ENCODE results near the gene KCNJ13. TPM values are rescaled to one million over a fixed set of nuclear protein-coding genes. Genes with fewer than 3 reads are reported as not detected.

KCNJ13 gene
- total RNA-seq, 3 donors from 2014 or later, result not detected

- intact Hi-C loops (cut with DNase I, micrococcal nuclease), result no loop called here
- Histone ChIP-seq H3K36me3 (ENCODE audit: low read depth) (no peaks in the 10 kb centered on the region), H3K9me3 (no peaks in the 10 kb centered on the region), H3K4me3 (no peak overlapping the region), H3K4me1 (ENCODE audit: low read depth) (peaks cover 4% of the 10 kb centered on the region)
- ATAC-seq, result peak; percentile 43
- TF ChIP-seq CTCF (IDR thresholded peaks at IDR 0.05), result no peak
- no peak for DNase-seq
Observed at GRCh38 chr2:232809349-232810124, 33.2 kb upstream of the KCNJ13 start.

- Histone ChIP-seq H3K4me3 (no peak overlapping the region), H3K9me3 (no peaks in the 10 kb centered on the region), H3K4me1 (ENCODE audit: low read depth) (peaks cover 9% of the 10 kb centered on the region), H3K36me3 (ENCODE audit: low read depth) (no peaks in the 10 kb centered on the region)
- no peak for TF ChIP-seq CTCF (IDR thresholded peaks at IDR 0.05)
- ATAC-seq (no peak), DNase-seq (no peak)
- intact Hi-C loops (cut with DNase I, micrococcal nuclease), result no loop called here
Observed at GRCh38 chr2:232802091-232802490, 25.7 kb upstream of the KCNJ13 start.

GRCh38 chr2:232800166-232800565 lies 23.8 kb upstream of the KCNJ13 start:
- Histone ChIP-seq H3K9me3 (no peaks in the 10 kb centered on the region), H3K4me3 (no peak overlapping the region), H3K4me1 (ENCODE audit: low read depth) (peaks cover 9% of the 10 kb centered on the region), H3K36me3 (ENCODE audit: low read depth) (no peaks in the 10 kb centered on the region)
- TF ChIP-seq CTCF (IDR thresholded peaks at IDR 0.05), result no peak
- DNase-seq, result no peak
- intact Hi-C loops (cut with DNase I, micrococcal nuclease), result no loop called here
- no peak for ATAC-seq

GRCh38 chr2:232798187-232798586 lies 21.8 kb upstream of the KCNJ13 start:
- H3K4me3 ChIP-seq, result no peak overlapping the region
- intact Hi-C loops (cut with DNase I, micrococcal nuclease), result no loop called here
- no peaks in the 10 kb centered on the region for H3K36me3 ChIP-seq (ENCODE audit: low read depth)
- DNase-seq (peak in 1 of 3 donors; percentile 45), ATAC-seq (peak; percentile 90)
- peaks cover 9% of the 10 kb centered on the region for H3K4me1 ChIP-seq (ENCODE audit: low read depth)
- no peak for TF ChIP-seq CTCF (IDR thresholded peaks at IDR 0.05)
- H3K9me3 ChIP-seq, result no peaks in the 10 kb centered on the region

- H3K4me3 ChIP-seq, result no peak overlapping the region
- ATAC-seq (no peak), DNase-seq (no peak)
- H3K4me1 ChIP-seq (ENCODE audit: low read depth), result peaks cover 9% of the 10 kb centered on the region
- H3K36me3 ChIP-seq (ENCODE audit: low read depth), result peaks cover 5% of the 10 kb centered on the region
- intact Hi-C loops (cut with DNase I, micrococcal nuclease), result no loop called here
- H3K9me3 ChIP-seq, result no peaks in the 10 kb centered on the region
- TF ChIP-seq CTCF (IDR thresholded peaks at IDR 0.05), result no peak
Observed at GRCh38 chr2:232795920-232796319, 19.6 kb upstream of the KCNJ13 start.
